Measurements from ENCODE around the gene EMSY. TPM values are rescaled to one million over a fixed set of nuclear protein-coding genes. Genes with fewer than 3 reads are reported as not detected.
A peak's percentile ranks its signal among the peaks of the same experiment; 100 is the strongest.

The EMSY gene
- total RNA-seq, 1 experiment from 2014 or later, result 19.1 TPM

- no peak for DNase-seq (ENCODE audit: low spot score)
Measured at GRCh38 chr11:76523786-76524436, 79.1 kb downstream of the EMSY start.

DNA sequence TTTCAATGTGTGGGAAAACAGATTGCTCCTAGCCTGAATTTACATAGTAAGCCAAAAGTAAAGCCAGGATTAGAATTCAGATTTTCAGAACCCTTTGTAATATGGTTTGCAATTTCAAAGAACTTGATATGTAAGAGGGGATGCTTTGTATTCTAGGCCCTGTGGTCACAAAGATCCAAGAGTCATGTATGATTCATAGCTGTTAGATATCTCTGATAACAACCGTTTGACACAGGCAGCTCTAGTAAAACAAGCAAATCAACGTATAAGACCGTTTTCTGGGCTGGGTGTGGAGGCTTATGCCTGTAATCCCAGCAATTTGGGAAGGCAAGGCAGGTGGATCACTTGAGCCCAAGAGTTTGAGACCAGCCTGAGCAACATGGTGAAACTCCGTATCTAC is 79.6 kb downstream of the EMSY start:
- DNase-seq (ENCODE audit: low spot score), result peak; percentile 14

GRCh38 chr11:76524919-76525318 is 80.1 kb downstream of the EMSY start:
- DNase-seq (ENCODE audit: low spot score), result peak; percentile 5

DNA sequence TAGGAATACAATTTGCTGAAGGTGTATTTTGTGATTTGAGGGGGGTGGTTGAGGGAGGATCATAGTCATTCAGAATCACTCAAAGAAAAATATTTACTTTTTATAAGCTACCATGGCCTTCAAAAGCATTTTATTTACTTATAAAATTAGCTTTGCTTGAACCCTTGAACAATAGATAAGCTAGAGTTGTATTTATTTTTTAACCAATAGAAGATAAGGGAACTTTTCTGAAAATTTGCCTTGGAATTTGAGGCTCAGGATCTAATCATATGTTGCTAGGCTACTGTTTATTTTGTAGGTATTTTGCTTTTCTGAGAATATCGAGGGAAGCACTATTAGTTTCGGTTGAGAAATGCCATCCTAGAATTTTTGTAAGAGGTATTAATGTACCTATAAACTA is 82.1 kb downstream of the EMSY start:
- DNase-seq (ENCODE audit: low spot score), result no peak

GRCh38 chr11:76542436-76542835 is 97.6 kb downstream of the EMSY start:
- DNase-seq (ENCODE audit: low spot score), result no peak

DNA sequence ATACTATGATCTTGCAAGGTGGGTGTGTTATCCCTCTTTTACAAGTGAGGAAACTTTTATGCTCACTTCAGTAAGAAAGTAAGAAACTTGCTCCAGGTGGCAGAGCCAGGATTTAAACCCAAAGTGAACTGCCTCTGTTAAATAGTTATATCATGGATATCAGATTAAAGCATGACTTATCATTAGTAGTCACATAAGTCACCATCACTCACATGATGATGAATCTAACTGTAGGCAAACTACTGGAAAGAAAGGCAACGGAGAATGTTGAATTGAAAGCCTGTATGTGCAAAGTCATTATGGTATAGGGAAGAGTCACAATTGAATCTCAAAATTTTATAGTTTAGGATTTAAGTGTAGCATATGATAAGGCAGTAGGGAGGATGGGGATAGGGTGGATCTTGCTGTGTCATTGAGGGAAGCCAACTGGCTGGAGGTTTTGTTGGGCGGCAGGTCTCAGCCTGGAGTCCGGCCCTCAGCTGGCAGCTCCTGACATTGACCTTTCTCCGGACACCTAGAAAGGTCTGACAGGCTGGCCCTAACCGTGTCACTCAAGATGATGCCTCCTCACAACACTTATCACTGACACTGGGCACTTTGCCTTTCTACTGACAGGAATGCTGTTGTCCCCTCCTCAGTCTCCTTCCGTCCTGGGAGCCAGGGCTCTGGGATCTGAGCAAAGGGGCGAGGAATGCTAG is 98.3 kb downstream of the EMSY start:
- DNase-seq (ENCODE audit: low spot score), result no peak

DNA sequence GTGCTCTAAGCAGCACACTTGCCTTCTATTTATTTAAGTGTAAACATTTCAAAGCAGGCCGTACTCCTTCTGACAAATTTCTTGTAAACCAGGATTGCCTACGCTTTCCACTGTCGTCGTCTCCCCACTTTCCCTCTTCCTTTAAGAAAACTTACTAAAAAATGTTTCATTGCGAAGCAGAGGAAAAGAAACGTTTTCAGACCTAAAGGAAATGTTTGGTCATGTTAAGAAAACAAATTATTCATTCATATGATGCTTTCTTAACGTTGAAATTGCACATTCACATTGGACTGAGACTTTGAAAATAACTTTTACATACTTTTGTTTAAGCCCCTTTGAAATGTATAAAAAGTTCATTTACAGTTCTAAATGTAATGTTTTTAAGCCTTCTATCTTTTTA is 106.0 kb downstream of the EMSY start:
- no peak for DNase-seq (ENCODE audit: low spot score)

- no peak for DNase-seq (ENCODE audit: low spot score)
Measured at GRCh38 chr11:76551400-76551799, 106.6 kb downstream of the EMSY start.

DNA sequence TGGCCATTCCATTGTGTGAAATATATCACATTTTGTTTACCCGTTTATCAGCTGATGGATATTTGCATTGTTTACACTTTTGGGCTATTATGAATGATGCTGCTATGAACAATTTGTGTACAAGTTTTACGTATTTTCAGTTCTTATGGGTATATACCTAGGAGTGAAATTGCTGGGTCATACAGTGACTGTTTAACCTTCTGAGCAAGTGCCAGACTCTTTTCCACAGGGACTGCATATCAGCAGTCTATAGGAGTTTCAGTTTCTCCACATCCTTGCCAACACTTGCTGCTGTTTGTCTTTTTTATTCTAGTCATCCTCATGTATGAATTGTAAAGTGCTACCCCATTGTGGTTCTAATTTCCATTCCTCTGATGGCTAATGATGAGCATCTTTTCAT is 108.2 kb downstream of the EMSY start:
- DNase-seq (ENCODE audit: low spot score), result no peak

DNA sequence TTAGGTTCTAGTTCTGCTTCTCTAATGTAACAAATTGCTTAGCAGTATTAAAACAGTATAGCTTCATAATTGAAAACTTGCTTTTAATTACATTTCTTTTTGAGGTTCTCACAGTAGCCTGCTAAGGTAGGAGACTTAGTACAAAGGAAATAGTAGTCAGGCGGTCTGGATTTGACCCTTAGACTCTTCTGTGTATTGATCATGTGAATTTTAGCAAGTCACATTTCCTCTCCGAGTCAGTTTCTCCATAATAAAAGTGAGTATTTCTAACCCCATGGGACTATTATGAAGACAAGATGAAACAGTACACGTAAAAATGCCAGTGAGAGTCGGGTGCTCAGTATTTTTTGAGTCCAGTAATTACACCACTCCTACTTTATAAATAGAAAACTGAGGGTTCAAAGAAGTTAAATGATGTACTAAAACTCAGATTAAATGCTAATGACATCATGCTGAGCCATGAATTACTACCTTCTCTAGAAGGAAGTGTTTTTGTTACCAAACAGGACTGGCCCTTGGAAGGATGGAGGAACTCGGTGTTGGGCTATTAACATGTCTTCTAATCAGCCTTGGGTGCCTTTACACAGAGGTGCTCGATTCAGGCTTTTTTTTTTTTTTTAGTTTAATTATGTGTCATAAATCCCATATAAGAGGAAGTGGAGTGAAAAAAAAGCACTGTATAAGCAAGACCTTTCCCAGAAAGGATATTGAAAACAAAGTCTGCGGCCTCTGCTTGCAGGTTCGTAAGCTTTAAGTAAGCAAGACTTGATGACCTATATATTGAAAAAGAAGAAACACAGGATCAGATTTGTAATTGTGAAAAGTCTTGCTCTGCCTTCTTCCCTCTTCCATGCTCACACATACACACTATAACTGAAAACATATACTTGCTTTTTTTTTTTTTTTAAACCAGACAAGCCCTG is 109.0 kb downstream of the EMSY start:
- no peak for DNase-seq (ENCODE audit: low spot score)

DNA sequence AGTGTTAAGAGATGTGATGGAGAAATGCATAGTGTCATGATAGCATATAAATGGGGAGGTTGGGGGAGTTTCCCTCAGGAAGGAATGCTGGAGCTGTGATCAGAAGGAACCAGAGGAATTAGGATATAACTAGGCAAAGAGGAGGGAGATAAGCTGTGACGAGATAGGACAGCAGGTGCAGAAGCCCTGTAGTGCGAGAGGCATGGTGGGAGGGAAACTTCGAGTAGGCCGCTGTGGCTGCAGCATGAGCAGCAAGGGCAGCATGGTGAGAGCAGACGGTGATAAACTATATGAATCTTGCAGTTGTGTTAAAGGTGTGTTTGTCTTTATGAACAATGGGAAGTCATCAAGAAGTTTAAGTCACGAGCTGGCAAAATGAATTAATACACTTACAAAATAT is 109.9 kb downstream of the EMSY start:
- DNase-seq (ENCODE audit: low spot score), result no peak

GRCh38 chr11:76557466-76557865 is 112.6 kb downstream of the EMSY start:
- no peak for DNase-seq (ENCODE audit: low spot score)

- no peak for DNase-seq (ENCODE audit: low spot score)
Measured at GRCh38 chr11:76558473-76558872, 113.7 kb downstream of the EMSY start.

- no peak for DNase-seq (ENCODE audit: low spot score)
Measured at GRCh38 chr11:76558891-76559290, 114.1 kb downstream of the EMSY start.

DNA sequence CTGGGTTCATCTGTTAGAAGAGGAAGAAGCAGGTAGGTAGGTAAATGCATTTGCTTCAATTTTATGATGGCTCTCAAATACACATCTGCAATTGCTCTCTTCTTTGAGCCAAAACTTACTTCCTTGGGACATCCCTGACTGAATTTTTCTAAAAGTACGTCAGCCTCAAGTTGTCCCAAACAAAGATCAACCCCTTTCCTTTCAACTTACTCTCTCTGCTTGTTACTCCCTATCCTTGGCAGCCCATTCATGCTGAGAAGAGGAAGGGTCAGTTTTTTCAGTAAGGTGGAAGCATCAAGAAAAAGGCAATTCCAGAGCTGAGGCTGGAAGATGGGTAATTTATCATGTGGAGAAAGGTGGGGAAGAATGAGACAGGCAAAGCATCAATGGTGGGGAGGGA is 114.5 kb downstream of the EMSY start:
- no peak for DNase-seq (ENCODE audit: low spot score)

DNA sequence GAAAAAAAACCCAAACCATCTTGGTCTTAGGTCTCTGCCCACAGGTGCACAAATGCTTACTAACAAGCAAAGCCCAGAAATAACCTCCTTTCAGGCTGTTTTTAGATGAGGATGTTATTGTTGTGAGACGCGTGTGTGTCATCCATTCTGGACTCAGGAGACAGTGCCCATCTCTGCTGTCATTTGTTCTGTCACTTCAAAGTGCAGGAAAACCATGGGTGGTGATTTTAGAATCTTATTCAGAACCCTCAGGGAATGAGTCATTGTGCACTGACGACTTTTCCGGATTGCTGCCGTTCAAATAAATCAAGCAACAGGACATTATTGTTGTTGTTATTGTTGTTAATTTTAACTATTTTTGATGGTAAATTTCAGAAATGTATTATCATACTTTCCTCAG is 115.4 kb downstream of the EMSY start:
- no peak for DNase-seq (ENCODE audit: low spot score)

- DNase-seq (ENCODE audit: low spot score), result no peak
Measured at GRCh38 chr11:76561245-76561644, 116.4 kb downstream of the EMSY start.

DNA sequence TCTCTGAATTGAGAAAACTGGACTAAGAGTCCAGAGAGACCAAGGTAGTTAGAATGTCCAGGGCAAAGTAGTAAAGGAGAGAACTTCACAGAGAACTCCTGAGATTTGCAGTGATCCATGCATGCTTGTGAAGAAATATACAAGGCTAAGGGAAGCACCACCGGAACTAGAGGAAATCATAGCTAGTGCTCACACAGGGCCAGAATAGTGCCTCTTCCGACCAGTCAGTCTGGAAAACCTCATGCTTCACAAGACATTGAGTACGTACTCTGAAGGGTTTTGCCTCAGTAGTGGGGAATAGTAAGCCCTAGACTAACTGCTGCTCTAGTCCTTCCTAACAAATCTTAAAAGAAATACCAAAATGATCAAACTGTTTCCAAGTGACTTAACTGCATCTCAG is 117.7 kb downstream of the EMSY start:
- no peak for DNase-seq (ENCODE audit: low spot score)

DNA sequence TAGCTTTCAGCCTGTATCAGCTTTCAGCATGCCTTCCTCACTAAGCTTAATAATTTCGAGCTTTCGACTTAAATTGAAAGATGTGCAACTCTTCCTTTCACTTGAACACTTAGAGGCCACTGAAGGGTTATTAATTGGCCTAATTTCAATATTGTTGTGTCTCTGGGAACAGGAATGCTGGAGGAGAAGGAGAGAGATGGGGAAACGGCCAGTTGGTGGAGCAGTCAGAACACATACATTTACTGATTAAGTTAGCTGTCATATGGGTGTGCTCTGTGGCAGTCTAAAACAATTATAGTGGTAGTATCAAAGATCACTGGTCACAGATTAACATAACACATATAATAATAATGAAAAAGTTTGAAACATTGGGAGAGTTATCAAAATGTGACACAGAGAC is 119.5 kb downstream of the EMSY start:
- no peak for DNase-seq (ENCODE audit: low spot score)

DNA sequence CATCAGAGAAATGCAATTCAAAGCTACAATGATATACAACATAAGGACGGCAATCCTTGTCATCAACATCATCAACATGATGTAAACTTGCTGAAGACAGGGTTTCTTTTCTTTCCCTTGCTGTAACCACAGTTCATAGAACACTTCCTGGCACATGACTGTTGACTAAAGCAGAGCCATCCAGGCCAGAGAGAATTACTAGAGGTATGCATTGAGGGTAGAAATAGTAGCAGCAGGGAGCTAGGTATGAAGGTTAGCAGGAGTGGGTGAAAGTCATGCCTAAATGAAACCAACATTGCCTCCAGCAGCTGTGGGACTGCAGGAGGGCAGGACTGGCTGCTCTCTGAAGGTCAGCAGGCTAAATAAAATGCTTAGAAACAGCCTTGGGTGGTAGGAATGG is 122.0 kb downstream of the EMSY start:
- DNase-seq (ENCODE audit: low spot score), result no peak

DNA sequence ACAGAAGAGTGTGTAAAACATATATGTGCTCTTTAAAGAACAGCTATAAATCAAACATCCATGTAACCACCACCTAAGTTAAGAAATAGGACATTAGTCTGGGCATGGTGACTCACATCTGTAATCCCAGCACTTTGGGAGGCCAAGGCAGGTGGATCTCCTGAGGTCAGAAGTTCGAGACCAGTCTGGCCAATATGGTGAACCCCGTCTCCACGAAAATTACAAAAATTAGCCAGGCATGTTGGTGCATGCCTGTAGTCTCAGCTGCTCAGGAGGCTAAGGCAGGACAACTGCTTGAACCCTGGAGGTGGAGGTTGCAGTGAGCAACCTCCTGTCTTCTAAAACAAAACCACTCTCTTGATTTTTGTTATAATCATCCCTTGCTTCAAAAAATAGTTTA is 122.4 kb downstream of the EMSY start:
- no peak for DNase-seq (ENCODE audit: low spot score)

GRCh38 chr11:76568139-76568538 is 123.3 kb downstream of the EMSY start:
- no peak for DNase-seq (ENCODE audit: low spot score)

DNA sequence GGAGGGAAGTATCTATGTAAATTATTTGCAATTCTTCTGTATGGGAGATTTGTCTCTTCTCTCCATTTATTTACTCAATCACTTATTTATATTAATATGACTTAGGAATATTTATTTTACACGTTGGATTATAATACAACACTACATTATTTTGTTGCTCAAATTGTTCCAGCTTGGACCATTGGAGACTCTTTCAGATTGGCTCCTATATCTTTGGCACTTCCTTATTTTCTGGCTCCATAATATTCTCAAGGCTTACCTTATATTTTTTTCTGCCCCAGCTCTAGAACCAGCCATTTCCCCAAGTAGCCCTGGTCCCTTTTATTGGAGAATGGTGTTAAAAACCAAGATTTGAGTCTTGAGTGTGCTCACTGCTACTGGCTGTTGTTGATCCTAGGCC is 123.8 kb downstream of the EMSY start:
- DNase-seq (ENCODE audit: low spot score), result no peak
